SK-N-SH treated with all-trans-retinoic acid at 6 μM for 48 hours (cell line): ENCODE results near the gene PDZK1IP1.

Experiments
- ZC3H10 ChIP-seq: fragments of 250-450 bp; sonication (Bioruptor Pico); IDR thresholded peaks from 2 replicates; pipeline ENCODE4 v1.5.1; 2021; ENCODE audit warnings: mild to moderate bottlenecking, moderate library complexity
- ZFP30 ChIP-seq: fragments of 450-650 bp; formaldehyde crosslinking; IDR thresholded peaks from 2 replicates; pipeline ENCODE4 v1.5.0; 2022; ENCODE audit warnings: mild to moderate bottlenecking, moderate library complexity
- ZNF565 ChIP-seq: fragments of 450-650 bp; formaldehyde crosslinking; conservative IDR thresholded peaks from 2 replicates; pipeline ENCODE4 v1.5.0; 2020; ENCODE audit warnings: low read depth, mild to moderate bottlenecking, moderate library complexity

- TF ChIP-seq ZFP30 (no peak), ZC3H10 (no peak), ZNF565 (no peak)
Measured at GRCh38 chr1:47172782-47173181, 17.1 kb downstream of the PDZK1IP1 start.
